ENCODE measurements around the gene SIM2.

DNA sequence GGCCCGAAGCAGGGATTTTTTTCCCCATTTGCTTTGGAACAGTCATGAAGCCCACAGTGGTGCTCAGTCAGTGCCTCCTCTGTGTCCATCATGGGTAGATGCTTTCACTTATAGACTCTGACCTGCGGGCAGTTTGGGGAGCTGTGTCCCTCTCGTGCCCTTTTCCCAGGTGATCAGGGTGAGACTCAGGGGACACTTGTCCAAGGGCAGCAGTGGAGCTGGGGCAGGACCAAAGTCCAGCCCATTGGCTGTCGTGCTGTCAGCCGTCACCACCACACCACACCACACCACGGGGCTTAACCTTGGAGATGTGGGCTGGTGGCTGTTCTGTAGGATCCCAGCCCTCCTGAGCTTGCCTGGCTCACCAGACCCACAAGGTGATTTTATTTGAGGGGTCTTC lies 34.9 kb downstream of the SIM2 start:
- TF ChIP-seq POLR2A (IDR thresholded peaks at IDR 0.05; ENCODE audit: low read length) (no peak), GATA1 (IDR thresholded peaks at IDR 0.05; ENCODE audit: low read depth, low read length) (no peak)

Measured in erythroblast (primary cell).